ENCODE measurements around the gene DIP2B.
"Not testable (repeated sequence)": the region's sequence is repeated elsewhere in the genome, so short reads cannot be mapped to it uniquely, and the experiment has no call there.

Gene DIP2B

GRCh38 chr12:50746431-50746830, 241.6 kb downstream of the DIP2B start:
- no peak for DNase-seq

GRCh38 chr12:50747817-50748216, 243.0 kb downstream of the DIP2B start:
- no peak for DNase-seq

GRCh38 chr12:50749459-50749882, 244.7 kb downstream of the DIP2B start:
- DNase-seq = no peak

- no peak for DNase-seq
These were observed 245.6 kb downstream of the DIP2B start for GRCh38 chr12:50750366-50750765.

- DNase-seq = no peak
These were observed 247.3 kb downstream of the DIP2B start for GRCh38 chr12:50751948-50752721.

- no peak for DNase-seq
These were observed 248.5 kb downstream of the DIP2B start for GRCh38 chr12:50753232-50753769.

GRCh38 chr12:50763639-50764285, 259.0 kb downstream of the DIP2B start, which contains the start of gene ATF1:
ATF1 (plus strand) TSS chr12:50764101; CDS start chr12:50780146, 16,045 bp downstream.
- DNase-seq = peak; percentile 85

GRCh38 chr12:50764286-50765094, 259.7 kb downstream of the DIP2B start:
- DNase-seq = no peak

GRCh38 chr12:50765095-50765911, 260.5 kb downstream of the DIP2B start:
- peak; percentile 65 for DNase-seq

- no peak for DNase-seq
These were observed 263.6 kb downstream of the DIP2B start for GRCh38 chr12:50768391-50768790.

- not testable (repeated sequence) for DNase-seq
These were observed 264.0 kb downstream of the DIP2B start for GRCh38 chr12:50768813-50769212.

GRCh38 chr12:50771409-50771808, 266.6 kb downstream of the DIP2B start:
- DNase-seq = no peak

GRCh38 chr12:50772470-50772869, 267.7 kb downstream of the DIP2B start:
- no peak for DNase-seq

GRCh38 chr12:50772877-50773276, 268.1 kb downstream of the DIP2B start:
- no peak for DNase-seq

- DNase-seq = no peak
These were observed 270.5 kb downstream of the DIP2B start for GRCh38 chr12:50775251-50775650.

GRCh38 chr12:50776749-50777728, 272.3 kb downstream of the DIP2B start:
- no peak for DNase-seq

- no peak for DNase-seq
These were observed 274.1 kb downstream of the DIP2B start for GRCh38 chr12:50778663-50779590.

GRCh38 chr12:50780013-50780412, 275.2 kb downstream of the DIP2B start:
- no peak for DNase-seq

- no peak for DNase-seq
These were observed 279.7 kb downstream of the DIP2B start for GRCh38 chr12:50784501-50784900.
